WI38 (cell line): ENCODE data around the gene FLT3.

Experiments
- H3K4me3 ChIP-seq: 2 replicates; pipeline ENCODE4 v1.5.1; 2011; ENCODE audit warnings: low read depth, mild to moderate bottlenecking, control low read depth, low read length
- CTCF ChIP-seq: IDR thresholded peaks from 2 replicates; pipeline ENCODE4 v1.5.1; 2012; ENCODE audit warnings: low read depth, mild to moderate bottlenecking, control low read depth, low read length

The FLT3 gene

DNA sequence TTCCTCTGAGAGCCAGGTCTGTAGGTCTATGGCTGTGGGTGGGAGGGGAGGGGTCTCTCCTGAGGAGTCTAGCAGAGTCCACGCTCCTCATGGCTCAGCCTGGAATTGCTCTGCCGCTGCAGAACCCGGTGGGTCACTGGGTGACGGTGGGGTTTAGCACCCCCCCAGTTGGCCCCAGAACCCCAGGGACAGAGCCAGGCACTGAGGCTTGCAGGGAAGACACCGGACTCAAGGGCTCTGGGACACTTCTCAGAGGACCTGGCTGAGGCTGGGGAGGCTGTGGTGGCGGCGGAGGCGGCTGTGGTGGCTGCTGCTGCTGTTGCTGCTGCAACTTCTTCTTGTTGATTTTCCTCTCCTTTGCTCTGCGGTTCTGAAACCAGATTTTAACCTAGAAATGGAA lies 137.4 kb downstream of the FLT3 start:
- no peak for TF ChIP-seq CTCF
- no peak overlapping the region for H3K4me3 ChIP-seq

DNA sequence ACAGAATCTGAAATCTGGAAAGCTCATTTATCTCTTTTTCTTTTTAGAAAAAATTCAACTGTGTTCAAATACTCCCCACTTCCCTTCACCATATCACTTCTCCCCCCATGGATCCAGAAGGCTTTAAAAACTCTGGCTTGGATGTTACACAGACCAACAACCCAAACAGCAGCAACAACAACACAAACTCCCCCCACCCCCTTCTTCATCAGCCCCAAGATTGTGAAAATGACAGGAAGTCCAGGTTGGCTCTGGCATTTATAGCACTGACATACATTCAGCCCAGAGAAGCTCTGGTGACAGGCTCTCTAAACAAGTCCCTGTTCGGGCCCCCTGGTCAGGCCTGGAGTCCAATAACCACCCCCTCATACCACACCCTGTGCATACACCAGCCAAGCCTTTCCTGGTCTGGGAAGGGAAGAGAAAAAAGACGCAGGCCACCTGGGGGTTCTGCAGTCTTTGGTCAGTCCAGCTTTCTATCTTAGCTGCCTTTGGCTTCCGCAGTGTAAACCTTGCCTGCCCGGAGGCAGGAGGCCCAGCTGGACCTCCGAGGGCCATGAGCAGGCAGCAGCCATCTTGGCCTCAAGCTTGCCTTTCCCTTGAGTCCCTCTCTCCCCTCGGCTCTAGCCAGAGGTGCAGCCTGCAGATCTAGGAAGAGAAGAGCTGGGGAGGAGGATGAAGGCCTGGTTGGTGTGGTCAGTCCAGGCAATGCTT lies 138.1 kb downstream of the FLT3 start:
- no peak for TF ChIP-seq CTCF
- H3K4me3 ChIP-seq, result no peak overlapping the region

GRCh38 chr13:27961227-27962085 lies 138.9 kb downstream of the FLT3 start:
- no peak overlapping the region for H3K4me3 ChIP-seq
- TF ChIP-seq CTCF, result no peak

DNA sequence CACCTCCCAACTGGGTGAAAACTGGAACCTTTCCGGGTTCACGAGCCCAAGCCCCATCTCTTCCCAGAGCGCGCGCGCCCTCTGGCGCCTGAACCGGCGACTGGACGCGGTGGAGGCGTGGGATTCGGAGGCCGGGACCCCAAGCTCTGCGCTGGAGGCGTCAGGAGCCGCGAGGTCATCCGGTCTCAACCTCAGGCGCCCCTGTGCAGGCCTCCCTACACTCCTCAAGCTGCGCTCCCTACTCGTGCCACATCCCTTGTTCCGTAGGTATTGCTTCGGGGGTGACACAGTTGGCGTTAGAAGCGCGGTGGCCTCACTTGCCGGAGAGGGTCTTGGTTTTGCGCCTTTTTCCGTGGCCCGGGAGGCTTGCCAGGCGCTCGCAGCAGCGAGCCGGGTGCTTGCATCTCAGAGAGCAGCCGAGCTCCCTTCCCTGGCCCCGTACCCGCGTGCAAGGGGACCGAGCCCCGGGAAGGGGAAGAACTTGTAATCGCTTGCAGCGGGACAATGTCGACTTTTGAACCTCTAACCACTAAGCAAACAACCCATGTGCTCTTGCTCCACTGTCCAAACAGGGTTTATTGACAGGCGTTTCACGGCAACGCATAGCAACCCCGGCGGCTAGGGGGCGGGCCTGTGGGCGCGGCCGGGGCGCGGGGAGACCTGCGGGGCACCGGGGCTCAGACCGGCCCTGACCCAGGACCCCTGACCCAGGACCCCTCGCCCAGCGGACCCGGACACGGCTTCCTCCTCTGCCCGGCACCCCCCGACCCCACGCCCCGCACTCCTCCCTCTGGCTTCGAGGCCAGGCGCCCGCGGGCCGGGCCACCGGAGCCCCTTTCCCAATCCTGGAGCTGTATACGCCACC lies 139.8 kb downstream of the FLT3 start:
- 0 out of 2 replicates have a peak overlapping the region, but pooled peaks have one; percentile 6 for H3K4me3 ChIP-seq
- TF ChIP-seq CTCF, result no peak

DNA sequence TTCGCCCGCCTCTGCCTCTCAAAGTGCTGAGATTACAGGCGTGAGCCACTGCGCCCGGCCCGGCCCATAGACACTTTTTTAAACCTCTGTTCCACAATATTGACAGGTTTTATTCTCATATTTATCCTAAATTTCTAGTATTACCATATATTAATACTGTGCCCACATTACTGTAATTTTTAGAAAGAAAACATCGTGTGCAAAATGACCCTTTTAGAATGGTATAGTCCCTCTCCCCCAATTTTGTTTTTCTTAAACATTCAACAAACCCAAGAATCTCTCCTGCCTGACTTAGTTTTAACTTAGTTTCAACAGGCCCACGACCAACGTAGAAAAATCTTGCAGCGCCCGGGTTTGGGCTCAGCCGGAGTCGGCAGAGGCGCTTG lies 140.4 kb downstream of the FLT3 start:
- no peak for TF ChIP-seq CTCF
- 0 out of 2 replicates have a peak overlapping the region, but pooled peaks have one; percentile 6 for H3K4me3 ChIP-seq

GRCh38 chr13:27956576-27957300 lies 143.6 kb downstream of the FLT3 start:
- H3K4me3 ChIP-seq, result no peak overlapping the region

More at GRCh38 chr13:27956576-27957300, 143.6 kb downstream of the FLT3 start:
- TF ChIP-seq CTCF, result no peak
